Mucosa of gallbladder (tissue), 1 donor: ENCODE measurements around the gene RFPL4AL1. TPM values are rescaled to one million over a fixed set of nuclear protein-coding genes. Genes with fewer than 3 reads are reported as not detected.

ENCODE experiments used
- total RNA-seq: library from RNA; stranded (reverse); gene quantifications from one replicate; pipeline ENCODE4 v1.2.1, GENCODE V29; 2021
- donor health status: DM: no; HTN: no; CAD: no.

RFPL4AL1 gene
- total RNA-seq, 1 donor from 2014 or later, result not detected

Other genes with a start within 250 kb of the RFPL4AL1 start
- not detected for gene SBK2, start 232.0 kb upstream of the RFPL4AL1 start, total RNA-seq
- gene SBK3, start 223.6 kb upstream of the RFPL4AL1 start, total RNA-seq, result 0.20 TPM
- gene ZNF579, start 188.3 kb upstream of the RFPL4AL1 start, total RNA-seq, result 35.0 TPM
- gene FIZ1, start 169.6 kb upstream of the RFPL4AL1 start, total RNA-seq, result 22.7 TPM
- gene ZNF524, start 168.8 kb upstream of the RFPL4AL1 start, total RNA-seq, result 37.8 TPM
- 21.6 TPM for gene ZNF865, start 163.5 kb upstream of the RFPL4AL1 start, total RNA-seq
- 13.0 TPM for gene ZNF784, start 144.6 kb upstream of the RFPL4AL1 start, total RNA-seq
- gene ZNF580, start 128.1 kb upstream of the RFPL4AL1 start, total RNA-seq, result 47.3 TPM
- 22.2 TPM for gene ZNF581, start 125.5 kb upstream of the RFPL4AL1 start, total RNA-seq
- 18.4 TPM for gene CCDC106, start 120.9 kb upstream of the RFPL4AL1 start, total RNA-seq
- gene U2AF2, start 114.1 kb upstream of the RFPL4AL1 start, total RNA-seq, result 202 TPM
- gene EPN1, start 93.9 kb upstream of the RFPL4AL1 start, total RNA-seq, result 172 TPM
- not detected for gene NLRP9, start 30.7 kb upstream of the RFPL4AL1 start, total RNA-seq
- gene RFPL4A, start 10.0 kb upstream of the RFPL4AL1 start, total RNA-seq, result 1.1 TPM
- 0.17 TPM for gene NLRP11, start 62.9 kb downstream of the RFPL4AL1 start, total RNA-seq
- not detected for gene NLRP4, start 67.4 kb downstream of the RFPL4AL1 start, total RNA-seq
- not detected for gene NLRP13, start 163.2 kb downstream of the RFPL4AL1 start, total RNA-seq
- gene NLRP8, start 178.7 kb downstream of the RFPL4AL1 start, total RNA-seq, result not detected
- gene NLRP5, start 217.7 kb downstream of the RFPL4AL1 start, total RNA-seq, result not detected